ENCODE measurements around the gene CHST5. TPM values are rescaled to one million over a fixed set of nuclear protein-coding genes. Genes with fewer than 3 reads are reported as not detected.
"Not testable (repeated sequence)": the region's sequence is repeated elsewhere in the genome, so short reads cannot be mapped to it uniquely, and the experiment has no call there.

CHST5 gene
- total and polyA plus RNA-seq, 4 donors, result 0.33 to 4.9 (median 2.1) TPM

GRCh38 chr16:75538882-75539565 is 3.1 kb upstream of the CHST5 start:
- not testable (repeated sequence) for H3K4me1 ChIP-seq (ENCODE audit: control insufficient read depth, insufficient read depth, low read length); H3K27ac ChIP-seq (ENCODE audit: low read depth, low read length); H3K27me3 ChIP-seq (ENCODE audit: control insufficient read depth, insufficient read depth, low read length); H3K4me3 ChIP-seq (ENCODE audit: low read depth, low read length); H3K9me3 ChIP-seq (ENCODE audit: control insufficient read depth, insufficient read depth, low read length)
- no CpG with 5 or more reads among the region's 10 CpGs for WGBS (ENCODE audit: insufficient coverage)
- DNase-seq (ENCODE audit: low read depth in 4 of 6, low spot score in 6 of 6), result peak in 2 of 6 donors; percentile 37 to 63
- H3K36me3 ChIP-seq (ENCODE audit: control insufficient read depth, insufficient read depth, low read length), result peaks cover 37% of the 10 kb centered on the region

GRCh38 chr16:75537776-75538175 is 1.9 kb upstream of the CHST5 start:
- Histone ChIP-seq H3K36me3 (ENCODE audit: control insufficient read depth, insufficient read depth, low read length) (peaks cover 39% of the 10 kb centered on the region), H3K4me3 (ENCODE audit: low read depth, low read length) (no peak overlapping the region), H3K27me3 (ENCODE audit: control insufficient read depth, insufficient read depth, low read length) (no peaks in the 10 kb centered on the region), H3K9me3 (ENCODE audit: control insufficient read depth, insufficient read depth, low read length) (no peaks in the 10 kb centered on the region), H3K27ac (ENCODE audit: low read depth, low read length) (no peak overlapping the region), H3K4me1 (ENCODE audit: control insufficient read depth, insufficient read depth, low read length) (peaks cover 6% of the 10 kb centered on the region)
- no peak for DNase-seq (ENCODE audit: low read depth in 4 of 6, low spot score in 6 of 6)
- 92% methylated on average over 2 of the region's 4 CpGs for WGBS (ENCODE audit: insufficient coverage)

GRCh38 chr16:75535211-75535843 is 581 bp downstream of the CHST5 start:
- peaks cover 6% of the 10 kb centered on the region for H3K4me1 ChIP-seq (ENCODE audit: control insufficient read depth, insufficient read depth, low read length)
- WGBS (ENCODE audit: insufficient coverage), result 51% methylated on average over 24 of the region's 34 CpGs
- H3K36me3 ChIP-seq (ENCODE audit: control insufficient read depth, insufficient read depth, low read length), result peaks cover 38% of the 10 kb centered on the region
- H3K27ac ChIP-seq (ENCODE audit: low read depth, low read length), result no peak overlapping the region
- no peak for DNase-seq (ENCODE audit: low read depth in 4 of 6, low spot score in 6 of 6)
- H3K4me3 ChIP-seq (ENCODE audit: low read depth, low read length), result no peak overlapping the region
- no peaks in the 10 kb centered on the region for H3K27me3 ChIP-seq (ENCODE audit: control insufficient read depth, insufficient read depth, low read length)
- H3K9me3 ChIP-seq (ENCODE audit: control insufficient read depth, insufficient read depth, low read length), result no peaks in the 10 kb centered on the region

GRCh38 chr16:75534560-75535205 is 1.2 kb downstream of the CHST5 start:
- 77% methylated on average over 19 of the region's 19 CpGs for WGBS (ENCODE audit: insufficient coverage)
- H3K27me3 ChIP-seq (ENCODE audit: control insufficient read depth, insufficient read depth, low read length), result no peaks in the 10 kb centered on the region
- H3K9me3 ChIP-seq (ENCODE audit: control insufficient read depth, insufficient read depth, low read length), result no peaks in the 10 kb centered on the region
- peaks cover 44% of the 10 kb centered on the region for H3K36me3 ChIP-seq (ENCODE audit: control insufficient read depth, insufficient read depth, low read length)
- H3K4me3 ChIP-seq (ENCODE audit: low read depth, low read length), result no peak overlapping the region
- peaks cover 6% of the 10 kb centered on the region for H3K4me1 ChIP-seq (ENCODE audit: control insufficient read depth, insufficient read depth, low read length)
- no peak for DNase-seq (ENCODE audit: low read depth in 4 of 6, low spot score in 6 of 6)
- no peak overlapping the region for H3K27ac ChIP-seq (ENCODE audit: low read depth, low read length)

- no peaks in the 10 kb centered on the region for H3K9me3 ChIP-seq (ENCODE audit: control insufficient read depth, insufficient read depth, low read length)
- no peak overlapping the region for H3K27ac ChIP-seq (ENCODE audit: low read depth, low read length)
- H3K4me3 ChIP-seq (ENCODE audit: low read depth, low read length), result no peak overlapping the region
- no peaks in the 10 kb centered on the region for H3K4me1 ChIP-seq (ENCODE audit: control insufficient read depth, insufficient read depth, low read length)
- peaks cover 55% of the 10 kb centered on the region for H3K36me3 ChIP-seq (ENCODE audit: control insufficient read depth, insufficient read depth, low read length)
- DNase-seq (ENCODE audit: low read depth in 4 of 6, low spot score in 6 of 6), result no peak
- no peaks in the 10 kb centered on the region for H3K27me3 ChIP-seq (ENCODE audit: control insufficient read depth, insufficient read depth, low read length)
- 94% methylated on average over 2 of the region's 2 CpGs for WGBS (ENCODE audit: insufficient coverage)
Measured at GRCh38 chr16:75532791-75533190, 3.1 kb downstream of the CHST5 start.

- Histone ChIP-seq H3K27me3 (ENCODE audit: control insufficient read depth, insufficient read depth, low read length) (no peaks in the 10 kb centered on the region), H3K4me3 (ENCODE audit: low read depth, low read length) (no peak overlapping the region), H3K4me1 (ENCODE audit: control insufficient read depth, insufficient read depth, low read length) (no peaks in the 10 kb centered on the region), H3K27ac (ENCODE audit: low read depth, low read length) (no peak overlapping the region), H3K9me3 (ENCODE audit: control insufficient read depth, insufficient read depth, low read length) (no peaks in the 10 kb centered on the region), H3K36me3 (ENCODE audit: control insufficient read depth, insufficient read depth, low read length) (peaks cover 55% of the 10 kb centered on the region)
- WGBS (ENCODE audit: insufficient coverage), result 88% methylated on average over 5 of the region's 8 CpGs
- DNase-seq (ENCODE audit: low read depth in 4 of 6, low spot score in 6 of 6), result no peak
Measured at GRCh38 chr16:75532142-75532765, 3.7 kb downstream of the CHST5 start.

- H3K4me1 ChIP-seq (ENCODE audit: control insufficient read depth, insufficient read depth, low read length), result no peaks in the 10 kb centered on the region
- H3K9me3 ChIP-seq (ENCODE audit: control insufficient read depth, insufficient read depth, low read length), result no peaks in the 10 kb centered on the region
- H3K27me3 ChIP-seq (ENCODE audit: control insufficient read depth, insufficient read depth, low read length), result no peaks in the 10 kb centered on the region
- DNase-seq (ENCODE audit: low read depth in 4 of 6, low spot score in 6 of 6), result no peak
- H3K27ac ChIP-seq (ENCODE audit: low read depth, low read length), result no peak overlapping the region
- H3K36me3 ChIP-seq (ENCODE audit: control insufficient read depth, insufficient read depth, low read length), result peaks cover 44% of the 10 kb centered on the region
- WGBS (ENCODE audit: insufficient coverage), result 98% methylated on average over 29 of the region's 29 CpGs
- H3K4me3 ChIP-seq (ENCODE audit: low read depth, low read length), result no peak overlapping the region
Measured at GRCh38 chr16:75529959-75530358, 5.9 kb downstream of the CHST5 start.

GRCh38 chr16:75529056-75529905 is 6.6 kb downstream of the CHST5 start:
- 95% methylated on average over 81 of the region's 81 CpGs for WGBS (ENCODE audit: insufficient coverage)

GRCh38 chr16:75527825-75528299 is 8.0 kb downstream of the CHST5 start:
- DNase-seq (ENCODE audit: low read depth in 4 of 6, low spot score in 6 of 6), result no peak
- H3K27ac ChIP-seq (ENCODE audit: low read depth, low read length), result no peak overlapping the region
- 100% methylated on average over 1 of the region's 5 CpGs for WGBS (ENCODE audit: insufficient coverage)

More at GRCh38 chr16:75529056-75529905, 6.6 kb downstream of the CHST5 start:
- no peak overlapping the region for H3K4me3 ChIP-seq (ENCODE audit: low read depth, low read length)
- no peaks in the 10 kb centered on the region for H3K4me1 ChIP-seq (ENCODE audit: control insufficient read depth, insufficient read depth, low read length)
- H3K9me3 ChIP-seq (ENCODE audit: control insufficient read depth, insufficient read depth, low read length), result no peaks in the 10 kb centered on the region
- no peak for DNase-seq (ENCODE audit: low read depth in 4 of 6, low spot score in 6 of 6)
- no peaks in the 10 kb centered on the region for H3K27me3 ChIP-seq (ENCODE audit: control insufficient read depth, insufficient read depth, low read length)
- peaks cover 42% of the 10 kb centered on the region for H3K36me3 ChIP-seq (ENCODE audit: control insufficient read depth, insufficient read depth, low read length)
- H3K27ac ChIP-seq (ENCODE audit: low read depth, low read length), result no peak overlapping the region

More at GRCh38 chr16:75527825-75528299, 8.0 kb downstream of the CHST5 start:
- no peaks in the 10 kb centered on the region for H3K9me3 ChIP-seq (ENCODE audit: control insufficient read depth, insufficient read depth, low read length)
- H3K36me3 ChIP-seq (ENCODE audit: control insufficient read depth, insufficient read depth, low read length), result peaks cover 38% of the 10 kb centered on the region
- no peak overlapping the region for H3K4me3 ChIP-seq (ENCODE audit: low read depth, low read length)
- H3K4me1 ChIP-seq (ENCODE audit: control insufficient read depth, insufficient read depth, low read length), result no peaks in the 10 kb centered on the region
- H3K27me3 ChIP-seq (ENCODE audit: control insufficient read depth, insufficient read depth, low read length), result no peaks in the 10 kb centered on the region
